Heart right ventricle (tissue), 16 donors: ENCODE measurements around the gene KCTD3. TPM values are rescaled to one million over a fixed set of nuclear protein-coding genes. Genes with fewer than 3 reads are reported as not detected.

Experiments used
- ATAC-seq, 8 donors: fragments of 200-7000 bp; cut with Tn5 transposase; one replicate each; pipeline ENCODE4 v1.9.1; 2020; ENCODE audit warnings: mild to moderate bottlenecking in 8 of 8, moderate library complexity in 8 of 8, moderate number of reproducible peaks in 1 of 8
- DNase-seq, 2 donors: peaks; one replicate each; pipeline ENCODE4 v3.0.0-alpha.2; 2020
- H3K27ac ChIP-seq, 10 donors: fragments of 200-600 bp; sonication (generic) in 2 of 10; one replicate each; pipeline versions ENCODE4 v1.5.0 to v1.8.0; 2020 to 2022; ENCODE audit warnings: mild to moderate bottlenecking in 3 of 10
- H3K27me3 ChIP-seq, 7 donors: fragments of 200-600 bp; one replicate each; pipeline ENCODE4 v1.8.0; 2021 to 2022; ENCODE audit warnings: mild to moderate bottlenecking in 2 of 7
- H3K36me3 ChIP-seq, 9 donors: fragments of 200-600 bp; sonication (generic) in 1 of 9; one replicate each; pipeline versions ENCODE4 v1.5.0 to v1.8.0; 2020 to 2022; ENCODE audit warnings: mild to moderate bottlenecking in 2 of 9
- H3K4me1 ChIP-seq, 9 donors: fragments of 200-600 bp; sonication (generic) in 1 of 9; one replicate each; pipeline versions ENCODE4 v1.5.0 to v1.8.0; 2020 to 2022; ENCODE audit warnings: mild to moderate bottlenecking in 4 of 9
- H3K4me3 ChIP-seq, 10 donors: fragments of 200-600 bp; sonication (generic) in 2 of 10; one replicate each; pipeline versions ENCODE4 v1.5.0 to v1.8.0; 2020 to 2022; ENCODE audit warnings: mild to moderate bottlenecking in 7 of 10, moderate library complexity in 2 of 10
- H3K9me3 ChIP-seq, 11 donors: fragments of 200-600 bp in 10 of 11; sonication (generic) in 2 of 11; one replicate each; pipeline versions ENCODE4 v1.5.0 to v1.8.0; 2013 to 2022; ENCODE audit warnings: mild to moderate bottlenecking in 2 of 11, control low read depth in 1 of 11, moderate library complexity in 1 of 11
- WGBS, 2 donors: extraction: QIAGEN DNeasy Blood & Tissue Kit; methylation state at CpG; one replicate each; pipeline ENCODE4 v1.1.7; 2013; ENCODE audit warnings: inconsistent platforms in 1 of 2; 5-methylcytosine and 5-hydroxymethylcytosine counted together
- intact Hi-C, 10 donors: fragments of 100-400 bp; cut with DNase I; formaldehyde crosslinking; loops; one replicate each; pipeline versions ENCODE4 v1.11.1 to v1.14.2; 2022
- polyA plus RNA-seq, 2 donors: library from polyadenylated mRNA; stranded (reverse); fragments of 200-250 nt; gene quantifications; one replicate each; pipeline ENCODE4 v1.2.3, GENCODE V29; 2013
- total RNA-seq, 10 donors: library from RNA; stranded (reverse); fragmentation: NEBNext Ultra II Directional in 3 of 10; extraction: Animal tissue kit (Norgen Biotek cat#: 25700) in 3 of 10; gene quantifications; one replicate each; pipeline versions ENCODE4 v1.2.1 to v1.2.4, GENCODE V29; 2021 to 2023
- TF ChIP-seq, protein P1 (sequence below), 9 donors: fragments of 200-600 bp; sonication (generic) in 2 of 9; IDR thresholded peaks; one replicate each; pipeline versions ENCODE4 v1.5.0 to v1.8.0; 2021 to 2022; ENCODE audit warnings: antibody characterized with exemption in 9 of 9, mild to moderate bottlenecking in 5 of 9, moderate library complexity in 1 of 9
- donor health status: Arrhythmogenic right ventricular cardiomyopathy.
- donor health status: ischemic (EF 13 %, LVEDD 7.1; RV severe dilation, severe dysfunction).
- donor health status: healthy with polysubstance abuse.
- donor health status: DM: no; HTN: yes; CAD: no.
- donor health status: DM: no; HTN: no; CAD: no.
- donor health status: ischemic (EF 25% LVEDD 6.9; RV normal size, moderate dysfunction).
- donor health status: ischemic (EF 25% LVEDD 5.7; RV mildly dilated, moderate dysfunction).
- donor health status: healthy.
- donor health status: DM: yes; HTN: yes; CAD: no.
- donor health status: Ischemic cardiomyopathy.
- donor health status: ischemic (EF 35%, LVEDD 5.7; RV mildly dilated, moderate dysfunction).
- donor health status: nonischemic (EF 11% LVEDD 7.7; RV severe dilation, severe dysfunction).
- donor health status: DM: yes; HTN: yes; CAD: no.
- donor health status: PGD.
- donor health status: ischemic (EF 29% LVEDD 5.4; RV normal size, mild dysfunction).
- donor health status: nonischemic (EF 23%, LVEDD 6.1; RV moderate dilation, normal function).

The KCTD3 gene
- total and polyA plus RNA-seq, 12 donors, result 10.4 to 34.7 (median 16.6) TPM

DNA sequence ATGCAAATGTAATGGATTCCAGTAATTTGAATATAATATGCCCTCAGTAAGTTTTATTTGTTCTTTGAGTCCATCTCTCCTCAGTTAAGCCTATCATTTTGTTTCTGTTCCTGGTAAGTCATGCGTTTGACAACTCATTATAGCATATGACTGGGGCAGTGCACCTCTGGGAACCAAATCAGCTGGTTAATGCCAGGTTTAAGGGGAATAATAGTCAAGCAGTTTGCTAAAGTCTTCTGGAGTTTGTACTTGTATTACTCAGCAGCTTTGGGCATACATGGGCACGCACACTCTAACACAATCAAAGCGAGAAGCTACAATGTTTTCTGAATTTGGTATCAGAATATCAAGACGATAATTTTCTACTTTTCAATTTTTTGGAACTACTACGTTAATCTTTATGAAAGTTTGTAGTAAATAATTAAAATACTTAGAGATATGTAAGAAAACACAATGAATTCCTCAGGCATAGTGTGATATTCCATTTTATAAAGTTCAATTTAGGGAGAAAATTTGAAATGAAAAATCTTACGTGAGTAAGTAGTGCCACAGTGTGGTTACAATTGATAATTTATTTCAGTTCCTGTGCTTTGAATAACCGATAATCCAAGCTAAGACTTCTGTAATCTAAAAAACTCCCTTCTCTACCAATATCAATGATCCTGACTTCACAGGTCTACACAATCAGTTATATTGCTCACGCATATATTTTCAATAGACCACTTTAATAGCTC, 43.8 kb upstream of the KCTD3 start:
- Histone ChIP-seq H3K27me3 (no peaks in the 10 kb centered on the region), H3K4me1 (no peaks in the 10 kb centered on the region), H3K9me3 (no peaks in the 10 kb centered on the region), H3K27ac (no peak overlapping the region), H3K36me3 (no peaks in the 10 kb centered on the region), H3K4me3 (no peak overlapping the region)
- DNase-seq (no peak), ATAC-seq (no peak)
- WGBS, 2 donors, result 72 to 79% methylated on average over 8 of the region's 8 CpGs
- TF ChIP-seq, protein P1, sequence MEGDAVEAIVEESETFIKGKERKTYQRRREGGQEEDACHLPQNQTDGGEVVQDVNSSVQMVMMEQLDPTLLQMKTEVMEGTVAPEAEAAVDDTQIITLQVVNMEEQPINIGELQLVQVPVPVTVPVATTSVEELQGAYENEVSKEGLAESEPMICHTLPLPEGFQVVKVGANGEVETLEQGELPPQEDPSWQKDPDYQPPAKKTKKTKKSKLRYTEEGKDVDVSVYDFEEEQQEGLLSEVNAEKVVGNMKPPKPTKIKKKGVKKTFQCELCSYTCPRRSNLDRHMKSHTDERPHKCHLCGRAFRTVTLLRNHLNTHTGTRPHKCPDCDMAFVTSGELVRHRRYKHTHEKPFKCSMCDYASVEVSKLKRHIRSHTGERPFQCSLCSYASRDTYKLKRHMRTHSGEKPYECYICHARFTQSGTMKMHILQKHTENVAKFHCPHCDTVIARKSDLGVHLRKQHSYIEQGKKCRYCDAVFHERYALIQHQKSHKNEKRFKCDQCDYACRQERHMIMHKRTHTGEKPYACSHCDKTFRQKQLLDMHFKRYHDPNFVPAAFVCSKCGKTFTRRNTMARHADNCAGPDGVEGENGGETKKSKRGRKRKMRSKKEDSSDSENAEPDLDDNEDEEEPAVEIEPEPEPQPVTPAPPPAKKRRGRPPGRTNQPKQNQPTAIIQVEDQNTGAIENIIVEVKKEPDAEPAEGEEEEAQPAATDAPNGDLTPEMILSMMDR (IDR thresholded peaks at IDR 0.05), result peak in 6 of 9 donors; percentile 13 to 38 (median 22)
- intact Hi-C loops, result loop anchor here in 5 of 10 donors (10.0 kb wide), 4 partner anchors 718 to 898 kb away; no protein-coding TSS in a partner anchor

DNA sequence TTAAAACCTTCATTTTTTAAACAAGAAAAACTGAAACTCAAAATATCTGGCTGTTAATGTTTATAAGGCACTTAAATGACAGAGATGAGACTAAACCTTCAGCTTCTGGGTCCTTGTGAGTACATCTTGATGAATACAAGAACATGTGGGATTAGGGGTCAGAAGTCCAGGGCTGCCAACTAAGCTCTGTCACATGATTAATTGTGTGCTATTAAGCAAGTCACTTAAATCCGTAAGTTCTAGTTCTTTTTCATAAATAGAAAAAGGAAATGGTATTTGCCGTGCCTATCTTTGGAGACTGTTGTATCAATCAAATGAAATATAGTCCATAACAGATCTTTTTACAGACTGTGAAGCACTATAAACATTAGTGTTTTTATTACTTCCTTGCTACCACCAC, 43.2 kb upstream of the KCTD3 start:
- H3K4me1 ChIP-seq, result no peaks in the 10 kb centered on the region
- ATAC-seq, result no peak
- 38 to 44% methylated on average over 2 of the region's 2 CpGs for WGBS, 2 donors
- no peaks in the 10 kb centered on the region for H3K27me3 ChIP-seq
- no peaks in the 10 kb centered on the region for H3K9me3 ChIP-seq
- H3K27ac ChIP-seq, result no peak overlapping the region
- intact Hi-C loops, result loop anchor here in 5 of 10 donors (10.0 kb wide), 4 partner anchors 719 to 899 kb away; no protein-coding TSS in a partner anchor
- no peak overlapping the region for H3K4me3 ChIP-seq
- TF ChIP-seq, protein P1 (IDR thresholded peaks at IDR 0.05), result no peak
- DNase-seq, result no peak
- no peaks in the 10 kb centered on the region for H3K36me3 ChIP-seq

DNA sequence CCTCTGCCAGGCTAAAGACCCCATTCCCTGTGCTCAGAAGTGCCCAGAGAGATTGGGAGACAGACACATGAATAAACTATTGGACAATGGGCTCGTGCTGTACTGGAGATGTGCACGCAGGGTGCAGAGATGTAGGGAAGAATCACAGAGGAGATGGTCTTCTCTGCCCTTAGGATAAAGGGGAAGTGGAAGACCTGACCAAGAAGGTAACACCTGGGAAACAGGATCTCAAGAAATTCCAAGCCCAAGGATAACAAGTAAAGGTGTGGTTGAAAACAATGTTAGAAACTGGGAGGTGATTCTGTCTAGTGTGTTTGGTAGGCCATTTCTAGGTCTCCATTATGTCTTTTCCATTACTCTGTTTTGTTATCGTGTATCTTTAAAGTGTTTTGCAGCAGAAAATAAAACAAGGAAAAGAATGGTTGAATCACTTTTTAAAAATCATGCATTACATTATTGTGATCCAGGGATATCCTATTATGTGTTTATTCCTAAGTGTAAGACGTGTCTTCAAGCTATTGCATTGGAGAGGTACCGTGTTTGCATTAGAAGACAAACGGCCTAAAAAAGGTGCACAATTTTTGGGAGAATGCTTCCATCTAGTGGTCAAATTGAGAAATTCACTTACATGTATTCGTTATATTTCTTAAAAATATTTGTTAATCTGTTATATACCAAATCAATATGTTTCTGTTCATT, 40.8 kb upstream of the KCTD3 start:
- no peak overlapping the region for H3K27ac ChIP-seq
- no peaks in the 10 kb centered on the region for H3K9me3 ChIP-seq
- 32 to 33% methylated on average over 7 of the region's 7 CpGs for WGBS, 2 donors
- peaks cover 0 to 12% (median 0%) of the 10 kb centered on the region in 7 donors for H3K27me3 ChIP-seq
- no peaks in the 10 kb centered on the region for H3K4me1 ChIP-seq
- TF ChIP-seq, protein P1 (IDR thresholded peaks at IDR 0.05), result peak; percentile 43 to 79 (median 74)
- ATAC-seq (no peak), DNase-seq (no peak)
- H3K36me3 ChIP-seq, result no peaks in the 10 kb centered on the region
- intact Hi-C loops, result loop anchor here in 9 of 10 donors (2.0 to 10.0 kb wide), 8 partner anchors 721 to 901 kb away; no protein-coding TSS in a partner anchor
- H3K4me3 ChIP-seq, result no peak overlapping the region

DNA sequence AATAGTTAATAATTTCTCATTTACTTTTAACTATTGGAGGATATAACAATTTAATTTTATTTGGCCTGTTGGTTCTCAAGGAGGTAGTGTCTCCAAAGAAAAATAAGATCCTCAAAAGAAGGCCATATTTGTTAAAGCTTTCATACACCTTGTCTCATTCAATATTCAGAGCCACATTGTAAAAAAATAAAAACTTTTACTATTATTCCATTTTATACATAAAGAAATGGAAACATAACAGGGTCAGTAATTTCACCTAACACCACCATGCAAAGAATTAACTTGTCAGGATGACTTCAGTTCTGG, 40.3 kb upstream of the KCTD3 start:
- no peaks in the 10 kb centered on the region for H3K9me3 ChIP-seq
- H3K27ac ChIP-seq, result no peak overlapping the region
- no peaks in the 10 kb centered on the region for H3K4me1 ChIP-seq
- no peak for DNase-seq
- TF ChIP-seq, protein P1 (IDR thresholded peaks at IDR 0.05), result peak in 1 of 9 donors; percentile 0
- no peak overlapping the region for H3K4me3 ChIP-seq
- peaks cover 0 to 17% (median 0%) of the 10 kb centered on the region in 7 donors for H3K27me3 ChIP-seq
- H3K36me3 ChIP-seq, result no peaks in the 10 kb centered on the region
- ATAC-seq, result no peak
- intact Hi-C loops, result loop anchor here in 9 of 10 donors (2.0 to 10.0 kb wide), 8 partner anchors 722 to 902 kb away; no protein-coding TSS in a partner anchor
